GM04504 (cell line): ENCODE data around the gene PAQR9.

Source experiments
- DNase-seq: peaks from one replicate; pipeline ENCODE4 v3.0.0-alpha.2; 2012; ENCODE audit warnings: low read depth

Gene PAQR9

GRCh38 chr3:142950972-142951371 lies 12.5 kb downstream of the PAQR9 start:
- DNase-seq, result no peak

DNA sequence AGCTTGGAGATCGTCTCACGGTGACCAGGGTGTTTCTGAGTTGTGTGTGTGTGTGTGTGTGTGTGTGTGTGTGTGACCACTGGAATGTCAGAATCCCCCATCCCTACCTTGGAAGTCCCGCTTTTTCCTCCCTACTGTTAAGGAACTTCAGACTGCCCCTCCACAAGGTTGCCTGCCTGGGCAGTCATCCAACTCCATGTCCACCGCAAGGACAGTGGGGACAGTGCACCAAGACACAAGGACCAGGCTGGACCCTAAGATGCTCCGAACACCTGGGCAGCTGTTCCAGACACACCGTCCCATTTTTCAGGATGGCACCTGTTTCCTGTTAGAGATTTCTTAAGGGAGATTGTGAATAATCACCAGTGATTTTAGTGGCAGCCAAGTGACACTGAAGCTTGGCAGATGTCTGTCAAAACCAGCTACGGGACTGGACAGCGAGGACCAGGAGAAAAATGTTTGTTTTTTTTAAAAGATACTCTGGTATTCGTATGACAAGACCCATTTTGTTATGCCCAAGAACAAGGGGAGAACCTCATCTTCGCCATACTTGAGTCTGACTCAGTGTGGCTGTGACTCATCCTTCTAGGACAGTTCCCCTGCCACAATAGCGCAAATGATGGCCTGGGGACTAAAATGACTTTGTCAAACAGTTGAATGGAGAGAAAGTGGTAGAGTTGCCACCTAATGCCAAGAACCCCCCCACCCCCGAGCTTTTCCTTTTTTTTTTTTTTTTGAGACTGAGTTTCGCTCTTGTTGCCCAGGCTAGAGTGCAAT lies 15.5 kb downstream of the PAQR9 start:
- no peak for DNase-seq

DNA sequence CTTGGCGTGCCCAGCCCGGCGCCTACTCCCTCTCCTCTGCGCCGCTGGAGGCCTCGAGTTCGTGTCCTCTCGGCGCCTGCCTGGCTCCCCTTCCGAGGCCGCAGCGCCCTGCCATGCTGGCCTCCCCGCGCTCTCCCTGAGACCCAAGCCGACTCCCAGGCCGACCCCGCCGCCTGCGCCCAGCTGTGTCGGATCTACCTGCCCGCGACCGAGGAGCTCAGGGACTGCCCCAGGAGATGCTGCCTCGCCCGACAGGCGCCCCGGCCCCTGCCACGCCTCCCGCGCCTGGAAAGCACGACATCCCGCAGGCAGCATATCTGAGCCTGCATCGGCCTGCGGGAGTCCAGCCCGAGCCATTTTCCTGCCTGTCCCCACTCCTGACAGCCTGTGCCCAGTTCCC lies 16.1 kb downstream of the PAQR9 start:
- DNase-seq, result no peak

- no peak for DNase-seq
These were observed 16.6 kb downstream of the PAQR9 start for GRCh38 chr3:142946861-142947260.

DNA sequence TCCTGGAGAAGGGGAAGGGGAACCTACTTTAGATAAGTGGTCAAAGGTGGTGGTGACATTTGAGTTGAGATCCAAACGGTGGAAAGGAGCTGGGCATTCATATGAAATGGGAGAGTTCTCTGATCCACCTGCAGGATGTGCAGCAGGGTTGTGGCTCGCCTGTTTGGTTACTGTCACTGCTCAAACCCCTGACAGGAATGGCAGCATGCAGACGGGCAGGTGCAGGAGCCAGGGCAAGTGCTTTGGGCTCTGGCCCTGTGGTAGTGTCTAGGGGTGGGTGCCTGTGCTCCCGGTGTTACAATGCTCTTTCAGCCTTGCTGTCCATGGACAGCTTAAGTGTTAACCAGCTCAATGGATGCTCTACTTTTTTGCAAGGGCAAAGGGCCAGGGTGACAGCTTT lies 18.5 kb downstream of the PAQR9 start:
- DNase-seq, result no peak

- no peak for DNase-seq
These were observed 19.1 kb downstream of the PAQR9 start for GRCh38 chr3:142944342-142944741.

DNA sequence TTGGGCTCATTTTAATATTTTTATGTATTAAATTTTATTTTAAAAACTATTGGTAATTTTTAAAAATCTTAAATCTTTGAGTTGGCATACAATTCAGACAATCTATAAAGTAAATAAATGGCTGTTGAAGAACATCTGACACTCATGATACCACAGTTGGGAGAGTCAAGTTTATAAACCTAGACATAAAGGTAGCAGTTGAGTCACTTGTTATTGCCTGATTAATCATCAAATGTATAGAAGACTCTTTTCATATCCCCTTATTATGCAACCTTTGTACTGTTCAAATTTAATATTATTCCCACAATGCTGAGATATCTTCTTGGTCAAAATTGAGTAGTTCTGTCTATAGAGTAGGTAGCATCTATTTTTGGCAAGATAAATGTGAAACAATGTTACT lies 19.6 kb downstream of the PAQR9 start:
- no peak for DNase-seq

- DNase-seq, result no peak
These were observed 20.1 kb downstream of the PAQR9 start for GRCh38 chr3:142943349-142943748.

DNA sequence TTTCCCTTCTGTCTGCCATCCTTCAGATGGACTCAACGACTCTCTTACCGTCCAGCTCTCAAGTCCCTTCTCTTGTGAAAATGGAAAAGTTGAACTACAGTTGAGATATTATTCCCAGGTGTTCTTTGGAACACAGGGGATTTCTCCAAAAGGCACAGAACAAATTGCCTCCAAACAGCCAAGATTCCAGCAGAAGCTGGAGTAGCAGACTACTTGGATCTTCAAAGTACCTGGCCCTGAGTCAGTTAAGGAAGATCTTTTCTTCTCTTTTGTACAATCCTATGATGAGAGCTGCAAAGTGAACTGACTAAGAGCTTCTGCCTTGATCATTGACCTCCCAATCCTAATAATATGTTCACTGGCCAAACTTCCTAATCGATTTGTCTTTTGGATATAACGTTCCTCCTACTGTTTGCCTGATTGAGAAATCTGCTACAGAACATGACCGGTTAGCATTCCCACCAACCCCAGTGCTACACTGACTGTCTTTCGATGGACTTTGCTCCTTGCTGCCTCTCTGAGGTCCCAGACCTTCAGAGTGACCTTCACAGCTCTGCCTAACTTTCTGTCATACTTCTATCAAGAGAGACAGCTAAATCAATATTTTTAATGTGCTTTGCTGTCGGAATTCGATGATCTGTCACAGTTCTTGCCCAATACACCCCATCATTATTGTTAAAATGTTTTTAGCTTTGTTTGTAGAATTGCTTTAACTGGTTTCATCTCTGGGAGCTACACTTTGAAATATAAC lies 21.9 kb downstream of the PAQR9 start:
- DNase-seq, result no peak

- DNase-seq, result no peak
These were observed 23.0 kb downstream of the PAQR9 start for GRCh38 chr3:142940472-142940871.

DNA sequence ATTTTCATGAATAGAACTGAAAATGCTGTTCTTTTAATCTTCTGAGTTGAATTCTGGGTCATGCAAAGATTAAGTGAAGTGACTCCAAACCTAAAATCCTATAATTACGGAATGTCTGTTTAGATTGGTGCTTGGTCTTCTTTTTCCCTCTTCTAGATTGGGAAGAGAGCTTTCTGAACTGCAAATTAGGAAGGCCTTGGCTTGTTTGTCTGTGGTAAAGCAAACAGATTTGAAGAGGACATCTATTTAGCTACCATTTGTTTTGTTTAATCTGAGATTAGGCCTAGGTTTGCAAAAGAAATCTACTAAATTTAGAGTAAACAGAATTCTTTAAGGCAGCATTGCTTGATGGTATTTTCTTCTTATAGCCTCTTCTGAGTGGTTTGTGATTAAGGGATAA lies 23.5 kb downstream of the PAQR9 start:
- DNase-seq, result no peak

GRCh38 chr3:142935963-142936362 lies 27.5 kb downstream of the PAQR9 start:
- DNase-seq, result no peak

DNA sequence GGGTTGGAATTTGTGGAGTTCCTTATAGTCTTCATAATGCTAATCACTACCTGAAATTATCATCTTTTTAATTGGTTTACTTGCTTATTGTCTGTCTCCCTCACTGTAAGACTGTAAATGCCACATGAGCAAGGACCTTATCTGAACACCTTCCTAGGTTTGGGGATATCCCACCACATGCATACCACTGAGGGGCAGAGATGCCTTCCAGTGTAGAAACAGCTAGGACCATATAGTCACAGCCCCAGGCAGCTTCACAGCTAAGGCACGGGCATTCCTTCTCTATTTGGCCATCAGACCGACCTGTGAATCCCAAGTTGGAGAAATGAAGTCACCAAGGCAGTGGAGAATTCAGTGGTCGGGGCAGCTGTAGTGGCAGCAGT lies 28.6 kb downstream of the PAQR9 start:
- DNase-seq, result no peak

GRCh38 chr3:142934128-142934886 lies 29.2 kb downstream of the PAQR9 start:
- DNase-seq, result no peak

GRCh38 chr3:142931222-142931621 lies 32.3 kb downstream of the PAQR9 start:
- no peak for DNase-seq

GRCh38 chr3:142930463-142930862 lies 33.0 kb downstream of the PAQR9 start:
- no peak for DNase-seq

GRCh38 chr3:142929890-142930289 lies 33.6 kb downstream of the PAQR9 start:
- DNase-seq, result no peak

GRCh38 chr3:142929109-142929508 lies 34.4 kb downstream of the PAQR9 start:
- DNase-seq, result no peak

DNA sequence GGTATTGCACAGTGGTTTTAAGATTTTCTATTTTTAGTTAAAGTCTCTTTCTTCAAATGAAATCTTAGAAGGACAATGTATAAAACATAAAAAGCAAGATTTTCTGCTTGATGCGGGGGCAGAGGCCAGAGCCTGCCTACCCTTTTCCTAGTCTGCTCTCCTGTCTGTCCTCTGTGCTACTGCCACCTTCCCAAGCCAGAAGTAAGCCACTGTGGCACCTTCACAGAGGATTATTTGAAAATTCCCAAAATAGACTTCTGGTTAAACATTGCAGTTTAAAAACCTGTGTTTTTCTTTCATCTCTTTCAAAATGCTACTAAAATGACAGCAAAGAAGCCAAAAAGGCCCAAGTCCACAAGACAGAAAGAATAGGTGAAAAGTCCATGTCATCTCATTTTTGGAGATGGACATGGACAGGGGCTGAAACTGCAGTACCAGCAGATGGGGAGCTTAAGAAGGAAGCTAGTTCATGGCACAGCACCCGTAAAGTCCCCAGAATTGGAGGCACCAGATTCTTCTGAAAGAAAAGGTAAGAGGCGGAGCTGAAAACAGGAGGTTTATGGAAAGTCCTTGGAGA lies 37.0 kb downstream of the PAQR9 start:
- no peak for DNase-seq

- DNase-seq, result no peak
These were observed 38.3 kb downstream of the PAQR9 start for GRCh38 chr3:142925140-142925539.

- DNase-seq, result no peak
These were observed 39.8 kb downstream of the PAQR9 start for GRCh38 chr3:142923694-142924093.

- no peak for DNase-seq
These were observed 46.9 kb downstream of the PAQR9 start for GRCh38 chr3:142916605-142917004.

- no peak for DNase-seq
These were observed 47.8 kb downstream of the PAQR9 start for GRCh38 chr3:142915636-142916035.
